Measurements from ENCODE around the gene OR52B6.

DNA sequence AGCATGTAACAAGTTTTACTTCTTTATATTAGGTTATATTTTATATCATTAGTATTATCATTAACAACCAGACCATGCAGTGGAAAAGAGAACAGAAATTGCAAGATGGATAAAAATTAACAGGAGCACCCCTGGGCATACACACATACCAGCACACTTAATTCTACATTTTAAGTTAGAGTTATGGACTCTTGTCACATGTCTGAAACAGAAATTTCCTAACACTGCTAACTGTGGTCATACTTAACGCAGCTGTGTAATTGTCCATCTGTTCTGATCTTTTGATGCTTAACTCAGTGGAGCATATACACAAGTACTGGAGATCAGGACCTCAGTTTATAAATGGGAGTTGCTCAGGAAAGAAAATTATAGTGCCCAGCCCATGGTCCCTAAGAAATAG, 32.7 kb upstream of the OR52B6 start:
- TF ChIP-seq TAF1 (IDR thresholded peaks at IDR 0.05; ENCODE audit: low read depth) = no peak
- TF ChIP-seq RAD21 (conservative IDR thresholded peaks at IDR 0.05) = no peak
- TF ChIP-seq, protein P1, sequence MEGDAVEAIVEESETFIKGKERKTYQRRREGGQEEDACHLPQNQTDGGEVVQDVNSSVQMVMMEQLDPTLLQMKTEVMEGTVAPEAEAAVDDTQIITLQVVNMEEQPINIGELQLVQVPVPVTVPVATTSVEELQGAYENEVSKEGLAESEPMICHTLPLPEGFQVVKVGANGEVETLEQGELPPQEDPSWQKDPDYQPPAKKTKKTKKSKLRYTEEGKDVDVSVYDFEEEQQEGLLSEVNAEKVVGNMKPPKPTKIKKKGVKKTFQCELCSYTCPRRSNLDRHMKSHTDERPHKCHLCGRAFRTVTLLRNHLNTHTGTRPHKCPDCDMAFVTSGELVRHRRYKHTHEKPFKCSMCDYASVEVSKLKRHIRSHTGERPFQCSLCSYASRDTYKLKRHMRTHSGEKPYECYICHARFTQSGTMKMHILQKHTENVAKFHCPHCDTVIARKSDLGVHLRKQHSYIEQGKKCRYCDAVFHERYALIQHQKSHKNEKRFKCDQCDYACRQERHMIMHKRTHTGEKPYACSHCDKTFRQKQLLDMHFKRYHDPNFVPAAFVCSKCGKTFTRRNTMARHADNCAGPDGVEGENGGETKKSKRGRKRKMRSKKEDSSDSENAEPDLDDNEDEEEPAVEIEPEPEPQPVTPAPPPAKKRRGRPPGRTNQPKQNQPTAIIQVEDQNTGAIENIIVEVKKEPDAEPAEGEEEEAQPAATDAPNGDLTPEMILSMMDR (IDR thresholded peaks at IDR 0.05; ENCODE audit: poor library complexity, severe bottlenecking) = no peak
- TF ChIP-seq SMC3 (conservative IDR thresholded peaks at IDR 0.05; ENCODE audit: poor library complexity) = no peak
